GM20431 (cell line): ENCODE measurements around the gene ABLIM1.

Experiments used
- in situ Hi-C: fragments of 300-500 bp; cut with MseI, MboI; formaldehyde crosslinking; loops from one replicate; pipeline ENCODE4 v1.15.0; 2020; ENCODE audit warnings: low sequenced_read_pairs; ENCODE audit not compliant: unreplicated experiment

ABLIM1 gene

DNA sequence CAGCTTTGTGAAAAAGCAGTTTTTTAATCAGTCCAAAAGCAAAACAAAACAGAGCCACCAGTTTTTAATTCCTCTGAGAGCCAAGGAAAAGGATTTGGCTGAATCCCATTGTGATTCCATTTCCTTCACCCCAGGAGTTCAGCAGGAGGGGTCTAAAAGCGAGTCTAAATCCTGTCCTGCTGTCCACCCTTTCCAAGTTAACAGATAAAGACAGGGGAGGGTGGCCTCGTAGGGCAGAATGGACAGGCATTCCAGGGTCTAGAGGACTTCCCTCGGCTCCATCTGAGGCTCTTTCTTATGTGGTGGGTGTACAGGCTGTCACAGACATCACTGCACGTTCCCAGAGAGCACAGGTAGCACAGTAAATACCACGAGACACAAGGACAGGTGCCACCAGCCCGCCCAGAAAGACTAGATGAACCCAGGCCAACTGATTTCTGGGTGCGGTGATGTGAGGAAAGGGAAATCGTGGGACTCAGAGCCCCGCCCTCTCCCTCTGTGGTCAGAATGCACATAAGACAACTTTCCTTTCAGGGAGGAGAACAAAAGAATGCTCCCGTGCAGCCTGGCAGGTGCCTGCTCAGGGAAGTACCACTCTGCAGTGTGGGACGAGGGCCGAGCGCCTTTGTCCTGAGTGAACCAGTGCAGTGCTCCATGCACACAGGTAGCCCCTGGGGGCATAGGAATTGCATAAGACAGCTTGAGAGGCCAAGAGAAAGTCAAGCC lies 119.7 kb downstream of the ABLIM1 start:
- in situ Hi-C loops = no loop called here

GRCh38 chr10:114537736-114538135 lies 120.3 kb downstream of the ABLIM1 start:
- in situ Hi-C loops = no loop called here

DNA sequence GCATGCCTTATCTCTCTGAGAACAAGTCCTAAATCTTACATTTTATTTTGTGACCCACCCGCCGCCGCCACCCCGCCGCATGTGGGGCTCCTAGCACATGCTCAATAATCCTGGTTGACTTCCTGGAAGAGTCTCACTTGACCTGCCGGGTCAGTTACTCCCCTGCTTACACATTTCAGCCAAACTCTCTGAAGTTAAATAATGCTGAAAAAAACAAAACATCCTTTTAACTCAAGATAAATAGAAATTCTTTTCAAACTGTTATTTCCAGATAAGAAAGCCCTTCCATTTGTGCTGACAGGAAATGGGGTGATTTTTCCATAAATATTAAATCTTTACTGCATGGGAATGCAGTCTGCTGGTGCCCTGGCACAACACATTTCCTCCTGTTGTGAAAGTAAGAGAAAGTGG lies 123.5 kb downstream of the ABLIM1 start:
- in situ Hi-C loops = no loop called here

DNA sequence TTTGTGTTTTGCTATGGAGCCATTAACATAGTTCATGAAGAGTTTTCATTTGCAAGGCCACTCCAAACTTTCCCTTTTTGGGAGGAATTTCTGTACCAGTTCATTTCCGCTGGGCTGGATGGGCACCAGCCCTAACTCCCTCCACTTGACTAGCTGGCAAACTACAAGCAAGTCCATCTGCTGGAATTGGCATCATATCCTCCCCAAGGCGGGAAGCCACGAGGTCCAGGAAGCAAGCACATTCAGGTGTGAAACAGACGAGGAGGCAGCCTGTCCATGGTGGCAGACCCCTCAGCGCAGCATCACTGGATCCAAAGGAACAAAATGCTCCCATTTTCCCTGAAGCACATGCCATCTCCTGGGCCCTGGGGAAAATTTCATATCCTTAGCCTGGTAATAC lies 125.8 kb downstream of the ABLIM1 start:
- in situ Hi-C loops = no loop called here

GRCh38 chr10:114526504-114527238 lies 131.4 kb downstream of the ABLIM1 start:
- in situ Hi-C loops = no loop called here

GRCh38 chr10:114526126-114526503 lies 132.0 kb downstream of the ABLIM1 start:
- in situ Hi-C loops = no loop called here

DNA sequence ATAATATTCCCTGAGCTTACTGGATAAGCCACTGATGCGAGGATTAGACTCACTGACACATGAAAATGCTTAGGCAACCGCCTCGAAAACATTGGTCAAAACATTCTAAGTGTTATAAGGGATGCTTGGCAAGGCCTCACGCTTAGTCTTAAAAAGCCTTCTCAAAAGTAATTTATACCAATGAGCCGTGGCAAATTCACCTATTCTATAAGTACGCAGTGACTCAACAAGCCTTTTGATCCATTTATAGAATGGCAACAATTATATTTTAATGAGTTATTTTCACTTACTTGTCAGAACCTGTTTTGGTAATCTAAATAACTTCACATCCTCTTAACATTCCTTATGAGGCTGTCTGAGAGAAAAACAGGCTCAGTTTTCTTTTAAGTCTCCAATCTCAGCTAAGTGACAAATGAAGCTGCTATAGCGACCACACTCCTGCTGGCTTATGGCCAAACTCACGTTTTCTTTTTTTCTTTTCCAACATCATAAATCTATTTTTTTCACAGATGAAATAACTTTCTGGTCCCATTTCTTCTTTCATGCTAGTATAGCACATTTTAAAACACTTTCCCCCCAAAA lies 132.6 kb downstream of the ABLIM1 start:
- in situ Hi-C loops = no loop called here

- in situ Hi-C loops = no loop called here
These were observed 134.2 kb downstream of the ABLIM1 start for GRCh38 chr10:114523876-114524275.

DNA sequence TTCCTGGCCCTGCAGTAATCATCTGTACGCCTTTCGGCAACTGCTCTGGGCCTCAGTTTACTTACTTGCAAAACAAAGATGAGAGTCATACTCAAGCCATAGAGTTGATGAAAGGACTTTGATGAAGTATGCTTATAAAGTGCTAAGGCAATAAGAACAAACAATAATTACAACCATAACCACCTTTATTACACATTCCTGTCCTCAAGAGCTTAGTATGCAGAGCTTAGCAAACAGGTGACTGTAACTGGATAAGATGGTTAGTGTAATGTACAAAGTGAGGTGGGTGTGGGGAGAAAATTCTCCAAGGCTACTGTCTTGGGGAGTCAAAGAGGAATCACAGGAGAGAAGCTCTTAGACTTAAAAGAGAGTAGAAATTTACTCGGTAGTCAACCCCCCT lies 136.8 kb downstream of the ABLIM1 start:
- in situ Hi-C loops = no loop called here

DNA sequence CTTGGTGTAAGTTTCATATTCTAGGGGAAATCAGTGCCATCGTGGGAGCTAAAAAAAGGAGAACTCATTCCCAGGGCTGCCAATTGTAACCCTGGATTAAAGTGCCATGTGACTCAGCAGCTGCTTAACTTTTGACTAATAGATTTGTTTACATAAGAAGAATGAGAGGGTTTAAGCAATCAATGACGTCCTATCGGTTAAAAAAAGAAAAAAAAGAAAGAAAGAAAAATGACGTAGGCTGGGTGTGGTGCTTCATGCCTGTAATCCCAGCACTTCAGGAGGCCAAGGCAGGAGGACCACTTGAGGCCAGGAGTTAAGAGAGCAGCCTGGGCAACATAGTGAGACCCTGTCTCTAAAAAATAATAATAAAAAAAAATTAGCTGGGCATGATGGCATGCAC lies 137.6 kb downstream of the ABLIM1 start:
- in situ Hi-C loops = no loop called here

GRCh38 chr10:114519756-114520293 lies 138.2 kb downstream of the ABLIM1 start:
- in situ Hi-C loops = no loop called here

DNA sequence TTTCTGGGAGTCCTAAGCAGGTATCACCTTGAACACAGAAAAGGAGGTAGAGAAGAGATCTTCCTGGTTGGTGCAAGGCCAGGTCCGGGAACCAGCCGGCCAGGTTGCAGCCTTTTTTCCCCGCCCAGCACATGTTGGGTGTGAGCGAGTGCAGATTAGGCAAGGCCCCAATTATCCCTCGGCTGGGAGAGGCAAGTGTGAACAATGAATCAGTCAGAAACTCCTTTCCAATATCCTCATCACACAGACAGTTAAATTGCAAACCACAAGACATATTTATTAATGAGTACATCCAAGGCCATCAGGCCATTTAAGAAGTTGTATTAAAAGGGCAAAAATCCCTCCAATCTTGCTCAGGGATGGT lies 138.8 kb downstream of the ABLIM1 start:
- in situ Hi-C loops = no loop called here

DNA sequence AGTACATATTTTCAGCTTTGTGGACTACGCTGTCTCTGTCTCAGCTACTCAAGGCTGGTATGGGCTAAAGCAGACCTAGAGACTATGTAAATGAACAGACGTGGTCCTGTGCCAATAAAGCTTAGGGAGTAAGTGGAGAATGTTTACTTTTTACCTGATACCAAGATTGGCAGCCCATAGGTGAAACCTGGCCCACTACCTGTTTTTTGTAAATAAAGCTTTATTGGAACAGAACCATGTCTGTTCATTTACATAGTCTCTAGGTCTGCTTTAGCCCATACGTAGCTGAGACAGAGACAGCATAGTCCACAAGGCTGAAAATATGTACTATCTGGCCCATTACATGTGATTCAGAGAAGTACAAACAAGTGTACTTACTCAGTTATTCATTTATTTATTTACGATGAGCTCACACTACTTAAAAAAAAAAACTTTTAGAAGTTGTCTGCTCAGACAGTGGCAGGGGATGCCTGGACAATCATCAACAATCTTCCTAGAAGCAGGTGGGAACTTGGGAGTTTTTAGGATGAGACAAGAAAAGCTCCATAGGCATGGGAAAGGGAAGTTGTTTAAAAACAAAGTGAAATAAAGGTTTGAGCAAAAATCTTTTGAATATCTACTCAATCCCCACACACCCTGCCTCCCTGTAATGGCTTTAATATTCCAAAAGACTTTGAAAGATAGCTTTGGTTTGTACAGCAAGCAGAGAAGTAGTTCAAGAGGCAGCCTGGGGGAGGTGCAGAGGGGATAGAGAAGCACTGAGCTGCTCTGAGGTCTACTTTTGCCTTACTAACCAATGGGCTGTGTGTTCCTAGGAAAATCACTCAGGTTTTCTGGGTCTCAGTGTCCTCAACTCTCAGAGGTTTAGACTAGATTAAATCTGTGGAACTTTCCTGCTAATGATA lies 139.4 kb downstream of the ABLIM1 start:
- in situ Hi-C loops = no loop called here

DNA sequence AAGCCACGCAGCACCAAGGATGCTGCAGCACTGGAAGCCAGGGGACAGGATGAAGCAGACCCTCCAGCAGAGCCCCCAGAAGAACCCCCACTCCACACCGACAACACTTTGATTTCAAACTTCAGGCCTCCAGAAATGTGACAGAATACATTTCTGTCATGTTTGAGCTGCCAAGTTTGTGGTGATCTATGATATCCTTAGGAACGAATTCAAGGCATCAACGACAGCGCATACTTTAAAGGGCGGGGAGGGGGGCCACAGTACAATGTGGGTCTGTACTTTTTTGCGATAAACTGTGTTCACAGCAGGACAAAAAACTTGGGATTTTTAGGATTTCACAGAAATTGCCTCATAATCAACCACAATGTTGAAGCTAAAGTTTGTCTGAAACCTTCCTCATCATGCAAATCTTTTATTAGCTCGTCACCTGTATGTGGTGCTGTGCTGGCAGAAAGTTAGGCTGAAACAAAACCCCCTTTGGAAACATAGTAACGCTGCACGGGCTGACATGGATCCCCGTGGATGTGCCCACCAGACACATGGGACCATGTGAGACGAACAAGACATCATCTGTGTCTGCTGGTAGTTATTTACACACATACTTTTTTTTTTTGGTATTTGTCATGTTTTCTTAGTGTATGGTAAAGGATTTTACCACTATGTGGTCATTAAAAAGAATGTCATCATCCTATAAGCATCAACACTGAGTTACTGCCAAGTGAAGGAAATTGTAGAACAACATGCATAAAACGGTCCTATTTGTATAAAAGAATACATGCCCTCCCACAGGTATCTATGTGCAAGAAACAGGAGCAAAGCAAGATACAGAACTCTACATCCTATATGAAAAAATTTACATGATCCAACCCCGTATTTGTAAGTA lies 140.5 kb downstream of the ABLIM1 start:
- in situ Hi-C loops = no loop called here

GRCh38 chr10:114516356-114516755 lies 141.7 kb downstream of the ABLIM1 start:
- in situ Hi-C loops = no loop called here

DNA sequence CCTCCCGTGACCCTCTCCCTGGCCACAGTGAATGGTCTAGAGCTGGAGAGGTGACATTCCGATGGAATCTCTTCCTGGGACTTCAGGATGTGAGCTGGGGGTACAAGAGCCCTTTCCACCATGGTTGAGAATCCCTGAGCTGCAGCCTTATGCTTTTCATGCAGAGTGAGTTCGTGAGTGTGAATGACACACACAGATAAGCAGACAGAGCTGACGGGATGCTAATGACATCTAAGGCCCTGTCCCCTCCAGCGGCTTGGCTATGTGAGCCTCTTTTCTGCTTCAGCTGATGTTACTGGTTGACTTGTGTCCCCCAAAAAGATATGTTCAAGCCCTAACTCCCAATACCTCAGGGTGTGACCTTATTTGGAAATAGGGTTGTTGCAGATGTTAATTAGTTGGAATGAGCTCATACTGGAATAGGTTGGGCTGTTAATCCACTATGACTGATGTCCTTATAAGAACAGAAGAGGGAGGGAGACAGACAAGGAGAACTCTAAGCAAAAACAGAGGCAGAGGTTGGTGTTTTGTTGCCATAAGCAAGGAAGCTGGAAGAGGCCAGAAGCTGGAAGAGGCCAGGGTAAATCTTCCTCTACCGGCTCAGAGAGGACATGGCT lies 142.7 kb downstream of the ABLIM1 start:
- in situ Hi-C loops = no loop called here

DNA sequence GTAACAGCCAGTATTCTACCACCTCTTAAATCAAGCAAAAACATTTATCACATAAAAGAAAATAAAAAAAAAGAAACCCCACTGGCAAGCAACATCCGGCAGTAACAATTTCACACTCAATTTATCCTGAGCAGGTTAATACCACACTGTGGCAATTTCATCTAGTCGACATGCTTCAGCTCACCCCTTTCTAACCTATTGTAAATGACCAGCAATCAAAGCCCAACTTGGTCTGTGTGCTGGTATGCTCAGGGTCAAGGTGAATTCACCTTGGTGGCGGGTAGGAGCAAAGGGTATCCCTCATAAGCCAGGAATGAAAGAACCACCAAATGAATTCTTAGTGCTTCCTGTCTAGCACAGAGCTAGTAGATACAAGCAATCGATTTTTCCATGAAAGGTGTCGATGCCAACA lies 144.7 kb downstream of the ABLIM1 start:
- in situ Hi-C loops = no loop called here

GRCh38 chr10:114511881-114512280 lies 146.2 kb downstream of the ABLIM1 start:
- in situ Hi-C loops = no loop called here

- in situ Hi-C loops = no loop called here
These were observed 149.7 kb downstream of the ABLIM1 start for GRCh38 chr10:114508376-114508775.
